AG04449 (cell line): ENCODE measurements around the gene ADAMTS17.

Experiments
- CTCF ChIA-PET: fragments of 350-600 bp; formaldehyde crosslinking; extraction: SDS; loops from one replicate; lab custom pipeline; 2021; ENCODE audit warnings: antibody characterized with exemption; lab: Yijun Ruan, JAX
- POLR2A ChIA-PET: fragments of 400-600, 350-600 bp; formaldehyde crosslinking; extraction: SDS; loops from one replicate; lab custom pipeline; 2020; ENCODE audit warnings: antibody characterized with exemption, inconsistent platforms; lab: Yijun Ruan, JAX
- DNase-seq: peaks from one replicate; pipeline ENCODE4 v3.0.0-alpha.2; 2010; ENCODE audit warnings: low read depth, low spot score
- H3K4me3 ChIP-seq: 2 replicates; pipeline ENCODE4 v1.5.1; 2011; ENCODE audit warnings: low read depth, mild to moderate bottlenecking, control low read depth, low read length
- TF ChIP-seq, protein P1 (sequence below): IDR thresholded peaks from one replicate; pipeline ENCODE4 v1.5.1; 2011; ENCODE audit warnings: mild to moderate bottlenecking, moderate library complexity, low read length, control low read depth, inconsistent platforms; ENCODE audit not compliant: insufficient read depth; ENCODE audit errors: missing control alignments

Gene ADAMTS17

DNA sequence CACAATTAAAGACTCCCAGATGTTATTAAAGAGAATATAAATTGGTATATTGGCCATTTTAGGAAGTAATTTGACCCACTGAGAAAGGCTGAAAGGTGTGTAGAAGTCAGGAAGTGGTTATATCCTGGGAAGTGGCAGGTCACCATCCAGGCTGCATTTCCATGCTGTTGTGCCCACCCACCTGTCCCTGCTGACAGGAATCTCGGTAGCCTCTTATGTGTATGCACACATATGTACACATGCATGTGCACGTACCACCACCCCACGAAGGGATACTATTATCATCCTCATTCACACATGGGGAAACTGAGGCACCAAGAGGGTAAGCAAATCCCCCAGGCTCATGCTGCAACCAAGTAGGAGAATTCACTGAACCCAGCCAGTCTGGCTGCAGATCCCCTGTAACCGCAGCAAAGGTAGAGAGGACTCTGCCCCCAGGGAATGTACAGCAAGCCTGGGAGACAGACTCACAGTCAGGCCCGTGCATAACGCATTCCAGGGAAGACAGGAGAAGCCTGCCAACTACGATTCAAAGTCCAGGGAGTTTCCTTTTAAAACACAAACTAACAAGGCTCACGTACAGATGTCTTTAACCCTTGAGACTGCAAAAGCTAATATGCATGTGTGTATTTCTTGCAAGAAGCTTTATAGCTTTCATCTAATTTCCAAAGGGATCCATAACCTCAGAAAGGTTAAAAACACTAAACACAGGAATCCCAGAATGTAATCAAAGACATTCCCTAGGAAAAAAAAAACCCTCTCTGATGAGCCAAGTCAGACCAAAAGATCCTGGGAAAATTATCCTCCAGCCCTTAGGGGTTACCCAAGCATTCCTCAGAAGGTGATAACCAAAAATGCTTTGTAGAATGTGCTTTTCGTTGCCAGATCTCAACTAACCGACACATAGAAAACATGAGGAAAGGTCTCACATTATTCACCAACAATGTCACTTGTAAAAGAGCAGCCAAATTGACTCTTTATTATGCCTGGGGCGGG, 129.6 kb downstream of the ADAMTS17 start:
- CTCF ChIA-PET, result no interaction called here
- POLR2A ChIA-PET, result no interaction called here
- DNase-seq, result no peak

DNA sequence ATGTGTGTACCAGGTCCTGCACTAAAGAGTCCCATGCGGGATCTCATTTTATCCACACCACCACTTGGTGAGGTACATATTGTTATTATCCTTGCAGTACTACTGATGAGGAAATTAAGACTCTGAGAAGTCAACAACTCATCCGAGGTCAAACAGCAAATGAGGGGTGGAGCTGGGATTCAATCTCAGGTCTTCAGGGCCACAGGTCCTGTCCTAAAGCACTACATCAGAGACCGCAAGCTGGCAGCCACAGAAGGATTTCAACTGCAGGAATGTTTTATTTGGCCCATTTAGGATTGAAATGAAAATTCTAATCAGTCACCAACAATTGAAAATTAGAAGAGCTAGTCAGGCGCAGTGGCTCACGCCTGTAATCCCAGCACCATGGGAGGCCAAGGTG, 131.4 kb downstream of the ADAMTS17 start:
- H3K4me3 ChIP-seq, result no peak overlapping the region
- TF ChIP-seq, protein P1, sequence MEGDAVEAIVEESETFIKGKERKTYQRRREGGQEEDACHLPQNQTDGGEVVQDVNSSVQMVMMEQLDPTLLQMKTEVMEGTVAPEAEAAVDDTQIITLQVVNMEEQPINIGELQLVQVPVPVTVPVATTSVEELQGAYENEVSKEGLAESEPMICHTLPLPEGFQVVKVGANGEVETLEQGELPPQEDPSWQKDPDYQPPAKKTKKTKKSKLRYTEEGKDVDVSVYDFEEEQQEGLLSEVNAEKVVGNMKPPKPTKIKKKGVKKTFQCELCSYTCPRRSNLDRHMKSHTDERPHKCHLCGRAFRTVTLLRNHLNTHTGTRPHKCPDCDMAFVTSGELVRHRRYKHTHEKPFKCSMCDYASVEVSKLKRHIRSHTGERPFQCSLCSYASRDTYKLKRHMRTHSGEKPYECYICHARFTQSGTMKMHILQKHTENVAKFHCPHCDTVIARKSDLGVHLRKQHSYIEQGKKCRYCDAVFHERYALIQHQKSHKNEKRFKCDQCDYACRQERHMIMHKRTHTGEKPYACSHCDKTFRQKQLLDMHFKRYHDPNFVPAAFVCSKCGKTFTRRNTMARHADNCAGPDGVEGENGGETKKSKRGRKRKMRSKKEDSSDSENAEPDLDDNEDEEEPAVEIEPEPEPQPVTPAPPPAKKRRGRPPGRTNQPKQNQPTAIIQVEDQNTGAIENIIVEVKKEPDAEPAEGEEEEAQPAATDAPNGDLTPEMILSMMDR, result no peak
- no peak for DNase-seq
- CTCF ChIA-PET, result no interaction called here
- POLR2A ChIA-PET, result no interaction called here

More for the DNA sequence above, 129.6 kb downstream of the ADAMTS17 start:
- no peak overlapping the region for H3K4me3 ChIP-seq
- TF ChIP-seq, protein P1, result no peak

DNA sequence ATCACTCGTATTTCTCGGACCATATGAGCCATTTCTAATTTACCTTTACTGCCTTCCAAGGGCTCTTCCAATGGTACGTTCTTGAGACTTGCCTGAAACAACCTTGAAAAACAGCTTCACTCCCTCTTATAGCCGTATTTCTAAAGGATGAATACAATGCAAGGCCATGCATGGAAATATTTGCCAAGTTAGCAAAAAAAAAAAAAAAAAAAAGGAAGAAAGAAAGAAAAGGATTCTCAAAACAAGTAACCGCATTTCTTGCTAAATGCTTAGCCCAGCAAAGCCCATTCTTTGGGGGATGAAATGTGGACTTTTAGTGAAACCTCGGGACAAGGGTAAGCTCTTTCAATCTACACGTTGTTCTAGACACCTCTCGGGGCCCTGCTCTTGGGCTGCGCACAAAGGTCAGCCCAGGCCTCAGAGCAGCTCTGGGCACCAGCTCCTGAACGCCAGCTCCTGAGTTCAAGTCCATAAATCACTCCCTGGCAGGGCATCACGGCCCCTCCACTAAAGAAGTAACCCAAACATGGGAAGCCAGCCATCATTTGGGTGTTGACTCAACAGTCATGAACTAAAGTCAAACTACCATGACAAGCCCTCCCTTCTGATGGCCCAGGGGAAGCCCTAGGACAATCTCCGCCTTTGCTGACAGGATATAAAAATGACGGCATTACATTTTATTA, 132.7 kb downstream of the ADAMTS17 start:
- CTCF ChIA-PET, result no interaction called here
- TF ChIP-seq, protein P1, result no peak
- no peak overlapping the region for H3K4me3 ChIP-seq
- DNase-seq, result no peak
- POLR2A ChIA-PET, result no interaction called here

DNA sequence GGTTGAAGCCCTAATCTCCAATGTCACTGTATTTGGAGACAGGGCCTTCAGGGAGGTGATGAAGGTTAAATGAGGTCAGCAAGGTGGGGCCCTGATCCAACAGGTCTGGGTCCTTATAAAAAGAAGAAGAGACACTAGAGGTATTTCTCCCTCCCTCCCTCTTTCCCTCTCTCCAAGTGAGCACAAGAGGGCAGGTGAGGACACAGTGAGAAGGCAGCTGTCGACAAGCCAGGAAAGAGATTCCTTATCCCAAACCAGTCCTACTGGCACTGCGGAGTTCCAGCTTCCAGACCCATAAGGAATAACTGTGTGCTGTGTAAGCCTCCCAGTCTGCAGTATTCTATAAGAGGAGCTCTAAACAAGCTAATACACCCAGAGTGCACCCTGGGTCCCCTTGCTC, 134.7 kb downstream of the ADAMTS17 start:
- ChIA-PET CTCF (no interaction called here), POLR2A (no interaction called here)

DNA sequence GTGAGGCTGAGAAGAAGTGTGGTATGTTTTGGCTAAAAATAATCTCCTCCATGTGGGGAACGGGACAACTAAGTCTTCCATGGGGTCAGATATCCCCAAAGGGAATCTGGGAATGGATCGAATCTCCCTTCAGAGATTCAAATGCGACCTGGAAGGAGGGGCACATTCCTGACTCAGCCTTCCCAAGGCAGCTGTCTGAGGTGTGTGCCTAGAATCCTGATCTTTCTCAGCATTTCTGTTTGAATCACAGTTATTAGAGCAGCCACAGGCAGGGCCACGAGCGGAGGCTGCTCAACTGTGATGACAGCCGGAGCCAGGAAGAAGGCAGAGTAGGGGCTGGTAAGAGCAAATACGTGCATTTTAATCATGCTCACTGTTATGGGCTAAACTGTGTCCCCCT, 135.1 kb downstream of the ADAMTS17 start:
- POLR2A ChIA-PET, result no interaction called here
- no peak for DNase-seq
- TF ChIP-seq, protein P1, result no peak
- CTCF ChIA-PET, result no interaction called here
- no peak overlapping the region for H3K4me3 ChIP-seq

More for the DNA sequence above, 134.7 kb downstream of the ADAMTS17 start:
- TF ChIP-seq, protein P1, result no peak
- DNase-seq, result no peak
- H3K4me3 ChIP-seq, result no peak overlapping the region
